BLaER1 (cell line): Measurements from ENCODE around the gene RNPC3.
A peak's percentile ranks its signal among the peaks of the same experiment; 100 is the strongest.

Experiments
- H3K27ac ChIP-seq: shearing (Covaris generic); formaldehyde crosslinking; 2 replicates; pipeline ENCODE4 v1.8.1; 2022
- H3K27me3 ChIP-seq: shearing (Covaris generic); formaldehyde crosslinking; 2 replicates; pipeline ENCODE4 v1.8.1; 2022
- H3K36me3 ChIP-seq: shearing (Covaris generic); formaldehyde crosslinking; 2 replicates; pipeline ENCODE4 v1.8.1; 2022
- H3K4me1 ChIP-seq: shearing (Covaris generic); formaldehyde crosslinking; 2 replicates; pipeline ENCODE4 v1.8.1; 2022
- H3K4me2 ChIP-seq: shearing (Covaris generic); formaldehyde crosslinking; 2 replicates; pipeline ENCODE4 v1.8.1; 2022
- H3K4me3 ChIP-seq: shearing (Covaris generic); formaldehyde crosslinking; 2 replicates; pipeline ENCODE4 v1.8.1; 2022
- H3K9ac ChIP-seq: shearing (Covaris generic); formaldehyde crosslinking; 2 replicates; pipeline ENCODE4 v1.8.1; 2022
- H3K9me3 ChIP-seq: shearing (Covaris generic); formaldehyde crosslinking; 2 replicates; pipeline ENCODE4 v1.8.1; 2022
- H4K20me1 ChIP-seq: shearing (Covaris generic); formaldehyde crosslinking; 2 replicates; pipeline ENCODE4 v1.8.1; 2022
- Cebpa-rat ChIP-seq: shearing (Covaris generic); IDR thresholded peaks from 2 replicates; pipeline ENCODE4 v1.8.1; 2022

Gene RNPC3

GRCh38 chr1:103516283-103516682 lies 9.2 kb upstream of the RNPC3 start:
- H3K4me1 ChIP-seq: no peaks in the 10 kb centered on the region

DNA sequence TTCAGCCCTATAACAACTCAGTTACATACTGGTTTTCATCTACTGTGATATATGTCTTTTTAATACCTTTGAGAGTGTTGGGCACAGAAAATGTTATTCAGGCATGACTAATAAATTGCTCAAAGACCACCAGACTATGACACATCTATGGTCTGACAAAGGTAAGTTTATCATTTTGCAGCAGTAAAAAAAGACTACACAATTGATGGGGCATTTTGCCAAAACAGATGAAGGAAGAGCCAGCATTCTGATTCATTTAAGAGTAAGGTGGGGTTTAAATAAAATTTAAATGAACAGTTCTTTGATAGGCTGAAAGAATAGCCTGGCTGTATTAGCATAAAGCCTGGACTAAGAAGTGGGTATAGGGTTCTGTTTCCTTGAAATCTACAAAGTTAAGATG lies 8.8 kb upstream of the RNPC3 start:
- no peak overlapping the region for H3K9ac ChIP-seq
- H3K4me1 ChIP-seq: no peaks in the 10 kb centered on the region
- no peak overlapping the region for H3K27ac ChIP-seq
- H3K4me2 ChIP-seq: no peak overlapping the region
- H3K36me3 ChIP-seq: no peaks in the 10 kb centered on the region
- no peak overlapping the region for H3K4me3 ChIP-seq
- no peaks in the 10 kb centered on the region for H3K27me3 ChIP-seq
- peaks cover 7% of the 10 kb centered on the region; the same call in 1 of the 2 replicates for H3K9me3 ChIP-seq
- TF ChIP-seq Cebpa-rat: no peak
- no peaks in the 10 kb centered on the region for H4K20me1 ChIP-seq

More at GRCh38 chr1:103516283-103516682, 9.2 kb upstream of the RNPC3 start:
- Histone ChIP-seq H3K4me3 (no peak overlapping the region), H4K20me1 (no peaks in the 10 kb centered on the region), H3K4me2 (no peak overlapping the region), H3K27ac (no peak overlapping the region), H3K9me3 (peaks cover 11% of the 10 kb centered on the region; the same call in 1 of the 2 replicates), H3K36me3 (no peaks in the 10 kb centered on the region), H3K27me3 (no peaks in the 10 kb centered on the region), H3K9ac (no peak overlapping the region)
- no peak for TF ChIP-seq Cebpa-rat

DNA sequence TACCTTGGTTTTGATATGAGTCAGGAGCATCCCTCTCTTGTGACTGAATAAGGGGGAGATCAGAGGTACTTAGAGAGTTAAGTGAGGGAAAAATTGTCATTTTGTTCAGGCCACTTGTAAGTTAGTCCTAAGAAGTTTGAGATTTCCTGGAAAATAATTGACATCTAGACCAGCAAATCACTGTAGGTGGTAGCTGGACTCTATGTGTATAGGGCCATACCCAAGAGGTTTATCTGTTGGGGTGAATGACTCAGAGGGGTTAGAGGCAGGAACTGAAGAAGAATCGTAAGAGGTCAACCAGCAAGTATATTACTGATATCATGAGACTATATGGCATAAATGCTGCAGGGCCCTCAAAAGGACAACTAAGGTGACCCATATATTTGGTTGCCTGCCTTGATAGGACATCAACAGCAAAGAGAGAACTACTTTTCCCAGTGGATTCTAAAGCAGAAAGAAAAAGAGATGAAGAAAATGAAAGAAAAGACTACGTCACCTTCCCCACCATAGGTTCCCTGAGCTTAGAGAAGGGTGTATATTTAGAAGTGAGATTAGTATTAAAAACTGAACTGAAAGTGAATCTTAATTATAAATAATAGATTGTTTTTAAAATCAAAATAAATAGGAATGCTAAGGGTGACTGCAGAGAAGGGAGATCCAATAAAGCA lies 8.0 kb upstream of the RNPC3 start:
- no peak overlapping the region for H3K4me3 ChIP-seq
- no peaks in the 10 kb centered on the region for H3K4me1 ChIP-seq
- no peak for TF ChIP-seq Cebpa-rat
- no peaks in the 10 kb centered on the region for H4K20me1 ChIP-seq
- no peak overlapping the region for H3K4me2 ChIP-seq
- H3K27me3 ChIP-seq: no peaks in the 10 kb centered on the region
- H3K27ac ChIP-seq: no peak overlapping the region
- H3K36me3 ChIP-seq: no peaks in the 10 kb centered on the region
- no peaks in the 10 kb centered on the region for H3K9me3 ChIP-seq
- H3K9ac ChIP-seq: no peak overlapping the region

GRCh38 chr1:103520822-103521221 lies 4.7 kb upstream of the RNPC3 start:
- no peak for TF ChIP-seq Cebpa-rat

GRCh38 chr1:103523346-103523745 lies 2.2 kb upstream of the RNPC3 start:
- no peak for TF ChIP-seq Cebpa-rat
- Histone ChIP-seq H3K36me3 (peaks cover 5% of the 10 kb centered on the region; the same call in 1 of the 2 replicates), H3K4me3 (no peak overlapping the region), H3K27me3 (no peaks in the 10 kb centered on the region), H3K27ac (no peak overlapping the region), H4K20me1 (peaks cover 22% of the 10 kb centered on the region), H3K4me1 (peaks cover 26% of the 10 kb centered on the region), H3K4me2 (no peak overlapping the region), H3K9me3 (no peaks in the 10 kb centered on the region), H3K9ac (no peak overlapping the region)

More at GRCh38 chr1:103520822-103521221, 4.7 kb upstream of the RNPC3 start:
- no peaks in the 10 kb centered on the region for H3K36me3 ChIP-seq
- no peaks in the 10 kb centered on the region for H3K27me3 ChIP-seq
- no peaks in the 10 kb centered on the region for H4K20me1 ChIP-seq
- no peak overlapping the region for H3K27ac ChIP-seq
- H3K9me3 ChIP-seq: no peaks in the 10 kb centered on the region
- H3K4me3 ChIP-seq: no peak overlapping the region
- H3K9ac ChIP-seq: no peak overlapping the region
- peaks cover 7% of the 10 kb centered on the region for H3K4me1 ChIP-seq
- no peak overlapping the region for H3K4me2 ChIP-seq

DNA sequence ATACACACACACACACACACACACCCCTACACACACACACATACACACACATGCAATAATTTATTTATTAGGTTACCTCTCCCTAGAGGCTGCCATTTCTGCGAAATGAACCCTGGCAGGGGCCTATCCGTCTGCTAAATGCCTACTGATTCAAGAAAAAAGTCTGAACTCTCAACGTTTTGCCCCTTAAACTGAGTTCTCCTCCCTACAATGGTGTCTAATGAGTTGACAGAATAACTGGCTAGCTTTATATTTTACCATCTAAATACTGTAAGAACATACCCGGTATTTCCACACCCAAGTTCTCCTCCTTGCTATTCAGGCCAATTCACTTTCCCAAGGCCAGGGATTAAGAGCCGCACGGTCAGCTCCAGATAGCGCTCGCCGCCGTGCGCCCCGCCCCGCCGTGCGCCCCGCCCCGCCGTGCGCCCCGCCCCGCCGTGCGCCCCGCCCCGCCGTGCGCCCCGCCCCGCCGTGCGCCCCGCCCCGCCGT lies 339 bp upstream of the RNPC3 start:
- Histone ChIP-seq H3K27me3 (no peaks in the 10 kb centered on the region), H3K4me1 (peaks cover 28% of the 10 kb centered on the region), H3K4me3 (peak overlapping the region; percentile 61), H3K27ac (no peak overlapping the region), H3K9ac (peak overlapping the region; percentile 50), H3K36me3 (peaks cover 21% of the 10 kb centered on the region), H3K4me2 (peak overlapping the region; percentile 83), H3K9me3 (no peaks in the 10 kb centered on the region), H4K20me1 (peaks cover 35% of the 10 kb centered on the region)
- no peak for TF ChIP-seq Cebpa-rat

- Histone ChIP-seq H4K20me1 (peaks cover 56% of the 10 kb centered on the region), H3K36me3 (peaks cover 41% of the 10 kb centered on the region), H3K4me3 (peak overlapping the region; percentile 97; the same call in 1 of the 2 replicates), H3K9ac (peak overlapping the region; percentile 94; the same call in 1 of the 2 replicates), H3K4me1 (peaks cover 28% of the 10 kb centered on the region), H3K27ac (no peak overlapping the region), H3K4me2 (peak overlapping the region; percentile 84), H3K9me3 (no peaks in the 10 kb centered on the region), H3K27me3 (no peaks in the 10 kb centered on the region)
- TF ChIP-seq Cebpa-rat: no peak
Observed at GRCh38 chr1:103527331-103527730, 1.8 kb downstream of the RNPC3 start.

DNA sequence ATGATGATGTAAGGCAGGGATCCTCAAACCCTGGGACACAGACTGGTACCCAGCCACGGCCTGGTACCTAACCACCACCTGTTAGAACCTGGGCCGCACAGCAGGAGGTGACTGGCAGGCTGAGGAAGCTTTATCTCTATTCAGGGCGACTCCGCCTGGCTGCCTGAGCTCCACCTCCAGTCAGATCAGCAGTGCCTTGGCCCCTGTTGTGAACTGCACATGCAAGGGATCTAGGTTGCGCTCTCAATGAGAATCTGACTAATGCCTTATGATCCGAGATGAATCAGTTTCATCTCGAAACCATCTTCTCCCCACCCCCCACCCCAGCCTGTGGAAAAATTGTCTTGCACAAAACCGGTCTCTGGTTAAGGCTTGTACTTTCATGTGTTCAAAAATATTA lies 4.2 kb downstream of the RNPC3 start:
- no peak overlapping the region for H3K9ac ChIP-seq
- no peak overlapping the region for H3K4me3 ChIP-seq
- no peak overlapping the region for H3K27ac ChIP-seq
- peaks cover 79% of the 10 kb centered on the region for H4K20me1 ChIP-seq
- H3K4me1 ChIP-seq: peaks cover 26% of the 10 kb centered on the region
- H3K27me3 ChIP-seq: no peaks in the 10 kb centered on the region
- peaks cover 53% of the 10 kb centered on the region for H3K36me3 ChIP-seq
- TF ChIP-seq Cebpa-rat: no peak
- no peaks in the 10 kb centered on the region for H3K9me3 ChIP-seq
- no peak overlapping the region for H3K4me2 ChIP-seq

GRCh38 chr1:103538226-103538625 lies 12.7 kb downstream of the RNPC3 start:
- no peak overlapping the region for H3K9ac ChIP-seq
- peaks cover 14% of the 10 kb centered on the region; the same call in 1 of the 2 replicates for H4K20me1 ChIP-seq
- no peaks in the 10 kb centered on the region for H3K4me1 ChIP-seq
- no peaks in the 10 kb centered on the region for H3K27me3 ChIP-seq
- no peak overlapping the region for H3K27ac ChIP-seq
- H3K4me3 ChIP-seq: no peak overlapping the region
- peaks cover 74% of the 10 kb centered on the region for H3K36me3 ChIP-seq
- TF ChIP-seq Cebpa-rat: no peak
- H3K9me3 ChIP-seq: no peaks in the 10 kb centered on the region
- H3K4me2 ChIP-seq: no peak overlapping the region

DNA sequence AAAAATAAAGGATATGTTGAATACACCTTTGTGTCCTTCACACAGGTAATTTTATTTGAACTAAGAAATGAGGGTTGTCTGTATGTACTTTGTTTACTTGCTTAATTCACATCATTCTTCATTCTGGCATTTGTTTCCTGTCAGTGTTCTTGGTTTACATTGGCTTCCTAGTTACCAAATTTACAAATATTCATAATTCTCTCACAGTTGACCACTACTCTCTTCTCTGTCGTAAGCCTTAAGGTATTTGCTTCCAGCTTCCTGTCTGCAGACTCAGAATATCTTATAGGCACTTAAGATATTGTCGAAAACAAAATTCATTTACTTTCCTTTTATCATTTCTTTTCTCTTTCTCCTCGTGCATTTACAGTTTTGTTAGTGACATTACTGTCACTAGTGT lies 15.9 kb downstream of the RNPC3 start:
- Histone ChIP-seq H3K4me1 (no peaks in the 10 kb centered on the region), H3K9ac (no peak overlapping the region), H3K9me3 (no peaks in the 10 kb centered on the region), H4K20me1 (no peaks in the 10 kb centered on the region), H3K4me2 (no peak overlapping the region), H3K27ac (no peak overlapping the region), H3K4me3 (no peak overlapping the region), H3K27me3 (no peaks in the 10 kb centered on the region), H3K36me3 (peaks cover 75% of the 10 kb centered on the region)
- TF ChIP-seq Cebpa-rat: no peak

DNA sequence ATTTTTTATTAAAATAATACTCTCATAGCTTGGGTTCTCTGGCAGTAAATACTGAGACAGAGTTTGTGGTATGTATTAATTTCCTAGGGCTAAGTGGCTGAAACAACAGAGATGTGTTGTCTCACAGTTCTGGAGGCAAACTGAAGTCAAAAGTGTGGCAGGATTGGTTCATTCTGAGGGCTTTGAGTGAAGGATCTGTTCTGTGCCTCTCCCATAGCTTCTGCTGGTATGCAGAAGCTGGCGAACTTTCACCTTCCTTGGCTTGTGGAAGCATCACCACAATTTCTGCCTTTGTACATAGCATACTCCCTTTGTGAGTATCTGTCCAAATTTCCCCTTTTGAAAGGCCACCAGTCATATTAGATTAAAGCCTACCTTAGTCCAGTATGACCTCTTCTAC lies 21.0 kb downstream of the RNPC3 start:
- peaks cover 73% of the 10 kb centered on the region for H3K36me3 ChIP-seq
- no peak overlapping the region for H3K9ac ChIP-seq
- no peak overlapping the region for H3K4me3 ChIP-seq
- H3K27me3 ChIP-seq: no peaks in the 10 kb centered on the region
- TF ChIP-seq Cebpa-rat: no peak
- no peaks in the 10 kb centered on the region for H3K9me3 ChIP-seq
- no peak overlapping the region for H3K4me2 ChIP-seq
- no peaks in the 10 kb centered on the region for H4K20me1 ChIP-seq
- H3K4me1 ChIP-seq: no peaks in the 10 kb centered on the region
- no peak overlapping the region for H3K27ac ChIP-seq
